Endothelial cell of umbilical vein (primary cell): ENCODE results near the gene HES2.

Experiments used
- EZH2 ChIP-seq: IDR thresholded peaks from 2 replicates; pipeline ENCODE4 v1.6.1; 2012; ENCODE audit warnings: borderline replicate concordance, low read depth, mild to moderate bottlenecking, moderate library complexity, low read length, inconsistent platforms; ENCODE audit not compliant: severe bottlenecking
- JUN ChIP-seq: IDR thresholded peaks from 2 replicates; pipeline ENCODE4 v1.6.1; 2011; ENCODE audit warnings: borderline replicate concordance, low read depth; ENCODE audit not compliant: insufficient read length, insufficient read depth
- MAX ChIP-seq: IDR thresholded peaks from 2 replicates; pipeline ENCODE4 v1.6.1; 2011; ENCODE audit not compliant: insufficient read depth, insufficient read length
- MYC ChIP-seq: IDR thresholded peaks from one replicate; pipeline ENCODE4 v1.6.1; 2011; ENCODE audit warnings: mild to moderate bottlenecking, low read depth, low read length
- POLR2A ChIP-seq: IDR thresholded peaks from 2 replicates; pipeline ENCODE4 v1.6.1; 2012; ENCODE audit warnings: low read depth, mild to moderate bottlenecking, control low read depth, low read length
- POLR2AphosphoS5 ChIP-seq: IDR thresholded peaks from 2 replicates; pipeline ENCODE4 v1.6.1; 2012; ENCODE audit warnings: low read depth, mild to moderate bottlenecking, control low read depth, low read length, moderate library complexity; ENCODE audit not compliant: insufficient read depth
- TF ChIP-seq, protein P1 (sequence below), 2 donors: IDR thresholded peaks; 1 replicate in 1 of 2; 2 replicates in 1 of 2; pipeline ENCODE4 v1.5.1; 2011; ENCODE audit warnings: low read length in 2 of 2, mild to moderate bottlenecking in 2 of 2, moderate library complexity in 2 of 2, control low read depth in 1 of 2, inconsistent platforms in 1 of 2, low read depth in 1 of 2; ENCODE audit not compliant: insufficient read depth in 1 of 2; ENCODE audit errors: extremely low read depth in 1 of 2

- TF ChIP-seq, protein P1, sequence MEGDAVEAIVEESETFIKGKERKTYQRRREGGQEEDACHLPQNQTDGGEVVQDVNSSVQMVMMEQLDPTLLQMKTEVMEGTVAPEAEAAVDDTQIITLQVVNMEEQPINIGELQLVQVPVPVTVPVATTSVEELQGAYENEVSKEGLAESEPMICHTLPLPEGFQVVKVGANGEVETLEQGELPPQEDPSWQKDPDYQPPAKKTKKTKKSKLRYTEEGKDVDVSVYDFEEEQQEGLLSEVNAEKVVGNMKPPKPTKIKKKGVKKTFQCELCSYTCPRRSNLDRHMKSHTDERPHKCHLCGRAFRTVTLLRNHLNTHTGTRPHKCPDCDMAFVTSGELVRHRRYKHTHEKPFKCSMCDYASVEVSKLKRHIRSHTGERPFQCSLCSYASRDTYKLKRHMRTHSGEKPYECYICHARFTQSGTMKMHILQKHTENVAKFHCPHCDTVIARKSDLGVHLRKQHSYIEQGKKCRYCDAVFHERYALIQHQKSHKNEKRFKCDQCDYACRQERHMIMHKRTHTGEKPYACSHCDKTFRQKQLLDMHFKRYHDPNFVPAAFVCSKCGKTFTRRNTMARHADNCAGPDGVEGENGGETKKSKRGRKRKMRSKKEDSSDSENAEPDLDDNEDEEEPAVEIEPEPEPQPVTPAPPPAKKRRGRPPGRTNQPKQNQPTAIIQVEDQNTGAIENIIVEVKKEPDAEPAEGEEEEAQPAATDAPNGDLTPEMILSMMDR (IDR thresholded peaks at IDR 0.05; ENCODE audit: extremely low read depth in 1 of 2, insufficient read depth in 1 of 2, low read depth in 1 of 2, low read length in 2 of 2), result peak in 1 of 2 donors; percentile 12
- TF ChIP-seq JUN (no peak), POLR2AphosphoS5 (no peak), POLR2A (no peak), EZH2 (peak; percentile 68), MAX (no peak), MYC (no peak)
These were observed 28.4 kb upstream of the HES2 start for GRCh38 chr1:6447818-6448748.
